Measurements from ENCODE around the gene SLC2A4.

SLC2A4 gene

GRCh38 chr17:7304179-7304578 is 22.7 kb downstream of the SLC2A4 start:
- Mint-ChIP-seq H3K4me1 (peaks cover 5% of the 10 kb centered on the region), H3K27ac (no peak overlapping the region), H3K4me3 (no peak overlapping the region), H3K9me3 (no peaks in the 10 kb centered on the region), H3K27me3 (no peaks in the 10 kb centered on the region)
- ATAC-seq (no peak), DNase-seq (no peak)

DNA sequence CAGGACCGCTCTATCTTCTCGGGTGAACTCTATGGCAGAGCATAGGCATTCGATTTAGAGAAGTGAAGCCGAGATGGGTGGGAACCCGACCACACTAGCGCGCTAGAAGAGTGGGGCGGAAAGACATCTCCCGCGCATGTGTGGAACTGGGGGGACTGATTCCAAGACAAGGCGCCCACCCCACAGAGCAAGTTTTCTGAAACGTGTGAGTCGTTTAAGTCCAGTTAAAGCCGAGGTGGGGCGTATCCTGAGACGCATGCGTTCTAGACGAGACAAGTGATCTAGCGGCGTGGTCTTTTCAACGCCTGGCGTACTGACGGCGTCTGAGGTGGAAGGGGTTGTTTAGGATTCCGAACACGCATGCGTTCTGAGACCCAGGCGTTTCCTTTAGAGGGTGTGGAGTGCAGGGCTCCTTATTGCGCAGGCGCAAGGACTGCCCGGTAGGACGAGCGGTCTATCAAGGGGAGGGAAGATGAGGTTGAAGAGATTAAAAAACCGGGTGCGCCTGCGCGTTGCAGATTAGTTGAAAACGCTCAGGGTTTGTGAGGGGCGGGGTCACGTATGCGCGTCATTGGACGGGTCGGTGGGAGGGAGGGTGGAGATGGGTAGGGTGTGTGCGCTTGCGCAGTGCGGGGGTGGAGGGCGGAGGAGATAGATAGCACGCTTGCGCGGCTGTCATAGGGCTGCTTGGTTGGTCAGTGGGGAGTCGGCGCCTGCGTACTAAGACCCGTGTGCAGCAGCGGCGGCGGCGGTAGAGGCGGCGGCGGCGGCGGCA is 25.6 kb downstream of the SLC2A4 start, which contains the start of gene EIF5A:
Gene EIF5A, plus strand, starts transcription at position 718 of the 775 bp plus-strand sequence. CDS start 2,008 bp downstream, outside the sequence.
- Mint-ChIP-seq H3K27ac (peak within 1 kb of the TSS; percentile 97 to 98), H3K9me3 (no peaks in the 10 kb centered on the region), H3K4me3 (peak within 1 kb of the TSS; percentile 88 to 92), H3K4me1 (peaks cover 34% of the 10 kb centered on the region), H3K27me3 (no peaks in the 10 kb centered on the region)
- DNase-seq (peak; percentile 100), ATAC-seq (peak; percentile 87)

DNA sequence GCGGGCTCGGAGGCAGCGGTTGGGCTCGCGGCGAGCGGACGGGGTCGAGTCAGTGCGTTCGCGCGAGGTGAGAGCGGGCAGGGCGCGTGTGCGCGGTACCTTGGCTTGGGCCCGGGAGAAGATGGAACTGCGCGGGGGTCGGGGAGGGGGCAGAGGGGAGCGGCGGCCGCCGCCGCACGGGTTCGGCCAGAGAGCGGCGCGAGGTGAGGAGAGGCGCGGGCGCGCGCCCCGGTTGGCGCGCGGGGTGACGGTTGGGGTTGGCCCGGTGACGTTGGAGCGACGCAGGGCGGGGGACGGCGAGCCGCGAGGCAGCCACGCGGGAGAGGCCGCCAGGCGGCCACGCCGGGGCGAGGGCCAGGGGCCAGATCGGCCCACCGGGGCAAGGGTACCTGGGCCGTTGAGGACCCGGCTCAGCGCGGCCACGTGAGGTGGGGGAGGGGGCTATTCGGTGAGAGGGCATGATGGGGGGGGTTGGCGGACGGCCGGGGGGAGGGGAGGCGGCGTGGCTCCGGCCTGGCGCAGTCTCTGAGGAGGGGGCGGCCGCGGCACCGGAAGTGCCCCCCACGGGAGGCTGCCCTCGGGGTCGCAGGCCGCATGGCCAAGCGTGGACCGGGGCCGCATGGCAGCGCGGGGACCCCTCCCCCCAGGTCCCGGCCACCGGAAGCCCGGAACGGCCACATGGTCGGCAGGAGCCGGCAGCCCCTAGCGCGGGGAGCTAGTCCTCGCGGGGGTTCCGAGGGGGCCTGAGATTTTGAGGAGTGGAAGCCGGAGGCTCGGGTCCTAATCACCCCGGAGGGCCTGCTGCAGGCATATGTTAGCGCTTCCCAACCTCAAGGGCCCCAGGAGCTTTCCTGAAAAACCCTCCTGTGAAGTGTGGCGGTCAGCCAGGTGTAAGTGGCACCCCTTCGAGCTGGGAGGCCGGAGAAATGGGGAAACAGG is 26.4 kb downstream of the SLC2A4 start:
- Mint-ChIP-seq H3K4me3 (peak overlapping the region; percentile 88 to 92), H3K27me3 (no peaks in the 10 kb centered on the region), H3K4me1 (peaks cover 42% of the 10 kb centered on the region), H3K27ac (peak overlapping the region; percentile 97 to 98), H3K9me3 (no peaks in the 10 kb centered on the region)
- ATAC-seq (peak; percentile 24), DNase-seq (peak; percentile 42 to 55)

DNA sequence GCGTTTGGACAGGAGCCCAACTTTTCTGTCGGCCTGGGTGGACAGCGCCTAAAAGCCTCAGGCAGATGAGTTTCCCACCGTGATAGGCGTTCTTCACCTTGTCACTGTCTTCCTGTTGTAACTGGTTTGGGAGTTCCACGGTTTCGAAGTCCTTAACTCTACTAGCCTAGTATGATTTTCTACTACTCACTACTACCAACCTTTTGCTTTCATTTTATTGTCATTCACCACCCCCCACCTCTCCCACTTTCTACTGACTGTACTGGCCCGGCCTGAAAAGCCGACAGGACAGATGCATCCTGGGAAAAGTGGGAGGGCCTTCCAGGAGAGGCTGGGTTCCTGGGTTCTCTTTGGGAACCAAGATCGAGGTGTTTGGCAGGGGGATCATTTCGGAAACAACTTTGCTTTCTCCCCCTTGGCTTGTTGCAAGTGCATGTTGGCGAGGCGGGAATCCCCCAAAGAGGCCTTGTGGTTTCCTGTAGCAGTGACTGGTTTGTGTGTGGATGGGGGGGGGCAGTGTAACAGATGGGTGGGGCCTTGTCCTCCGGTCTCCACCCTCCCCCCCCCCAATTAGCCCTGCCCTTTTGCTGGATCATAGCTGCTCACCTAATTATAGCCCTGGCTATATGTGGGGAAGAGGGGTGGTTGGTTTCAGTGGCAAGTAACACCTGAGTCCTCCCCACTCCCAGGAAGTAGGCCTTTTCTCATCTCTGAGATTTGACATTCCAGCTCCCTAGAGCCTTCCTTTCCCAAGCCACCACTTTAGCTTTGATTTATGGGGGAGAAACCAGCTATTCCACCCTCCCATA is 27.3 kb downstream of the SLC2A4 start:
- Mint-ChIP-seq H3K4me3 (peak overlapping the region; percentile 85 to 86), H3K9me3 (no peaks in the 10 kb centered on the region), H3K27me3 (no peaks in the 10 kb centered on the region), H3K27ac (peak overlapping the region; percentile 90 to 98), H3K4me1 (peaks cover 51% of the 10 kb centered on the region)
- ATAC-seq (peak; percentile 52), DNase-seq (peak; percentile 80 to 90)

DNA sequence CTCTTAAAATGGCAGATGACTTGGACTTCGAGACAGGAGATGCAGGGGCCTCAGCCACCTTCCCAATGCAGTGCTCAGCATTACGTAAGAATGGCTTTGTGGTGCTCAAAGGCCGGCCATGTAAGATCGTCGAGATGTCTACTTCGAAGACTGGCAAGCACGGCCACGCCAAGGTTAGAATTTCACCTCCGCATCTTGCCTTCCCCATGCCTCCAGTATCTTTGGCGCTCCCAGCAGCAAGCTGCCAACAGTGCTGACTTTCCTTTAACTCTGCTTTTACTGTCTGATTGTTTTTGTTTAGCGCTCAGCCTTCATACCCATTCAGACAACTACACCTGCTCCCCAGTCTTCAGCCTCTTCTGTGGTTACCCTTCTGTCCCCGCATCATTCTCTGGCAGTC is 28.1 kb downstream of the SLC2A4 start:
- no peak for DNase-seq

DNA sequence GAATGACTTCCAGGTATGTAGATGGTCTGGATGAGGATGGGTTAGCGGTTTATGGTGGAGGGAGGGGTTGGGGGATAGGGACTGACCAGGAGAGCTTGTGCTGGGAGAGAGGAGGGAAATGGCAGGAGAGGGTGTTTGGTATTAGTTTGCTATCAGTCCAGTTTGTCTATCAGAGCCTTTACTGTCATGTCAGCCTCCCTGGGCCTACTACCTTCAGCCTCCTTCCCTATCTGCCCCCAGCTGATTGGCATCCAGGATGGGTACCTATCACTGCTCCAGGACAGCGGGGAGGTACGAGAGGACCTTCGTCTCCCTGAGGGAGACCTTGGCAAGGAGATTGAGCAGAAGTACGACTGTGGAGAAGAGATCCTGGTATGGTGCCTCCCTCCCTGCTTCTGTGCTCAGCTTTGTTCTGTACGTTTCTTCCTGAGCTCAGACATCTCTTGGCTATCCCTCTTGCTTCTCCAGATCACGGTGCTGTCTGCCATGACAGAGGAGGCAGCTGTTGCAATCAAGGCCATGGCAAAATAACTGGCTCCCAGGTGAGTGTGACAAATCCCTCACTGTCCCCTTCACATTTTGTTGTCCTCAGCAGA is 29.7 kb downstream of the SLC2A4 start:
- H3K4me3 Mint-ChIP-seq = peak overlapping the region; percentile 54 to 85
- H3K27ac Mint-ChIP-seq = peak overlapping the region; percentile 45 to 69
- H3K9me3 Mint-ChIP-seq = no peaks in the 10 kb centered on the region
- DNase-seq = no peak
- peaks cover 70% of the 10 kb centered on the region for H3K4me1 Mint-ChIP-seq
- no peaks in the 10 kb centered on the region for H3K27me3 Mint-ChIP-seq
- ATAC-seq = no peak

More for the DNA sequence above, 28.1 kb downstream of the SLC2A4 start:
- no peaks in the 10 kb centered on the region for H3K9me3 Mint-ChIP-seq
- H3K4me1 Mint-ChIP-seq = peaks cover 59% of the 10 kb centered on the region
- H3K27ac Mint-ChIP-seq = peak overlapping the region in 1 of 2 donors; percentile 42
- no peak for ATAC-seq
- H3K27me3 Mint-ChIP-seq = no peaks in the 10 kb centered on the region
- H3K4me3 Mint-ChIP-seq = peak overlapping the region; percentile 85 to 86

GRCh38 chr17:7312432-7313087 is 31.0 kb downstream of the SLC2A4 start:
- ATAC-seq = no peak
- H3K4me3 Mint-ChIP-seq = peak overlapping the region in 1 of 2 donors; percentile 40
- peaks cover 74% of the 10 kb centered on the region for H3K4me1 Mint-ChIP-seq
- no peak for DNase-seq
- no peaks in the 10 kb centered on the region for H3K27me3 Mint-ChIP-seq
- H3K27ac Mint-ChIP-seq = peak overlapping the region in 1 of 2 donors; percentile 67
- no peaks in the 10 kb centered on the region for H3K9me3 Mint-ChIP-seq

DNA sequence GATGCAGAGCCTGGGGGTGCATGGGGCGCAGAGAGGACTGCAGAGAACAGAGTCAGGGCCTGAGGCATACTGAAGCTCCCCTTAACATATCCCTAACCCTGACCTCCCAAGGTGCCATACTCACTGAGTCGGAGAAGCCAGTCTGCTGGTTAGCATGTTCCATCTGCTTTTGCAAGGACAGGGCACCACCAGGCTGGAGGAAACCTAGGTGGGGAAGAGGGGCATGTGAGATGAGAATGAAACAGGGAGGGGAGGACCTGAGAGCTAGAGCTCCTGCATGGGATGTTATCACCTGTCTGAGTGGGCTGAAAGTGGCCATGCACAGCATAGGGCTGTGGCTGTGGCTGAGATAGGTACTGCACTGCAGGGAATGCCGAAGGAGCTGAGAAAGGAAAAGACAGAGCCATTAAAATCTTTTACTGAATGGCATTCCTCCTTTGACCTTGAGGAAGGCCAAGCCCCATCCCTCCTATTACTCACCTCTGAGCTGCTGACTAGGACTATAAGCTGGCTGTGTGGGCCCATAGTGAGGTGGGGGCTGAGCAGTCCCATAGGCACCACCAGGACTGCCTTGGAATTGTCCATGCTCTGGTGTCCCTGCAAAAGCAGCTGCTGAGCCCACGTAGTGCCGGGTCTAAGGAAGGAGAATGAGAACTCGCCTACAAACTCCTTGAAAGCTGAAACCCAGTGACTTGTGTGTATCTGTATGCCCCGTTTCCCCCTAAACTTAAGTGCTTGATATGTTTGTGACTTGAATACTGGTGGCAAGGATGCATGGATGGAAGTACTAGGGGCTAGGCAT is 31.8 kb downstream of the SLC2A4 start:
- no peaks in the 10 kb centered on the region for H3K27me3 Mint-ChIP-seq
- no peak for ATAC-seq
- DNase-seq = no peak
- peak overlapping the region in 1 of 2 donors; percentile 67 for H3K27ac Mint-ChIP-seq
- H3K4me3 Mint-ChIP-seq = peak overlapping the region; percentile 89 to 95
- H3K4me1 Mint-ChIP-seq = peaks cover 74% of the 10 kb centered on the region
- no peaks in the 10 kb centered on the region for H3K9me3 Mint-ChIP-seq

GRCh38 chr17:7313890-7314718 is 32.6 kb downstream of the SLC2A4 start:
- H3K9me3 Mint-ChIP-seq = no peaks in the 10 kb centered on the region
- peak overlapping the region; percentile 53 to 89 for H3K27ac Mint-ChIP-seq
- peak overlapping the region; percentile 89 to 95 for H3K4me3 Mint-ChIP-seq
- H3K4me1 Mint-ChIP-seq = peaks cover 70% of the 10 kb centered on the region
- DNase-seq = no peak
- H3K27me3 Mint-ChIP-seq = no peaks in the 10 kb centered on the region
- ATAC-seq = no peak

DNA sequence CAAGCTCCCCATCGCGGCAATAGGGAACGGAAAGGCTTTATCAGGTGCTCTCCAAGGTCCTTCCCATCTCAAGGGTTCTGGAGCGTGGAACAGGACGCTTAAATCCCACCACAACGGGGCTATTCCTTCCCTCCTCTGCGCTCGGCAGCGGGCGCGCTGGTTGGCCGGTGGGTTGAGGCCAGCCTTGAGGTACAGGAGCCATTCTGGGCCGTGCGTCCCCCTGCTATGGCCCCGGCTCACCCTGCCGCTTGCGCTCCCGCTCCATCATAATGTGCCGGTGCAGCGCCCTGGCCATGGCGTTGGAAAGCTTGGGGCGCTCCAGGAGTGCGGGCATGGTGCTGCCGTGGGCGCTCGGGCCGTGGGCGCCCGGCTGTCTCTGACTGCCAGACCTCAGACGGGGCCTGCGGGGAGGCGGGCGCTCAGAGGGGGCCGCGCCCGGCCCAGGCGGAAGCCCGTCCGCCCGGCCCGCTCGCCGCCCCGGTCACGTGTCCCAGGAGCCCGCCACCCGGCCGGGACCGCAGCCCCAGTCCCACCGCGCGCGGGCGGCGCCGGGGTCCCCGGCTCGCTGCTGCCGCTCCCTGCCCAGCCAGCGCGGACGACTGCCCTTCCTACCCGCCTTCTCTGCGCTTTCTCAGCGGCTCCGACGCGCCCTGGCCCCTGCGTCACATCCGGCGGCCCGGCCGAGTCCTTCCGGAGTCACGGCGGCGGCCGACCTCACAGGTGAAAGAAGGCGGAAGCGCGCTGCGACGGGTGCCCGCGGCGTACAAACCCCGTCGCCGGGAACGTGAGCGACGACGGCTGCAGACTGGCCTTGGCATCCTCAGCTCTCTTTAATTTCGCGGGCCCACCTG is 33.4 kb downstream of the SLC2A4 start, which contains the start of gene GPS2:
Gene GPS2, minus strand, starts transcription at position 642 of the 851 bp plus-strand sequence. Its CDS starts 308 bp downstream, at position 334.
- DNase-seq = peak; percentile 90 to 93
- Mint-ChIP-seq H3K27me3 (no peaks in the 10 kb centered on the region), H3K4me3 (peak within 1 kb of the TSS; percentile 95 to 96), H3K4me1 (peaks cover 62% of the 10 kb centered on the region), H3K27ac (peak within 1 kb of the TSS; percentile 95 to 99), H3K9me3 (no peaks in the 10 kb centered on the region)
- peak; percentile 93 for ATAC-seq

DNA sequence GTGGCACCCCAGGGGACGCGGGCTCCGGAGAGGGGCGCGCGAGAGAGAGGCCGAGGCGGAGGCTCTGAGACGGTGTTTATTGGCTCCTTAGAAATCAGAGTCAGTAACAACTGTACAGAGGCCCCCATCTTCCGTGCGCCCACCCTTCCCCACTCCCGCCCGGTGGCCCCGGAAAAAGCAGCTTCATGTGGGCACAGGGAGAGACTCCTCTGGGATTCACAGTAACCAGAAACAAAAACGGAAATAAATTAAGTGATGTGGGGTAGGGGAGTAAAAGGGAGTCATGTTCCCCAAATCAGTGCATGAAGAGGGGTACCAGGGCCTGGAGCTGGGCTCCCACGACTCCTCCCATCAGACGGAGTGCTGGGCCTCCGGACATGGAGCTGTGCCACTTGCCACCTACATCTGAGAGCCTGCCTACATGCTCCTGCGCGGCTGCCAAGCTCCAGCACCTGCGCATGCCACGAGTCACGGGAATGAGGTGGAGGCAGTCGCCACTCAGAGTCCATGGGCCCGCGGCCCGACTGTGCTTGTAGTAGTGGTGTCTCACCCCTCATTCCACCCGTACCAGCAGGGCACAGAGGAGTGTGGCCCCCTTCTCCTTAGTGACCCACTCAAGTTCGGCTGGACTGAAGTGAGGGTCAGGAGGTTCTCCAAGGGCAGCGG is 34.2 kb downstream of the SLC2A4 start:
- DNase-seq = no peak
- no peak for ATAC-seq
- Mint-ChIP-seq H3K4me1 (peaks cover 54% of the 10 kb centered on the region), H3K4me3 (peak overlapping the region; percentile 95 to 96), H3K9me3 (no peaks in the 10 kb centered on the region), H3K27ac (peak overlapping the region; percentile 95 to 99), H3K27me3 (no peaks in the 10 kb centered on the region)

All from stimulated activated naive CD8-positive, alpha-beta T cell treated with anti-CD3 and anti-CD28 coated beads, Interleukin-15, amount 100 ng/mL, for 72 hours (primary cell).